Lower leg skin (tissue), 3 donors: ENCODE data around the gene SLC9A6.

ENCODE experiments used
- POLR2A ChIP-seq, 2 donors: fragments of 450-650 bp; IDR thresholded peaks; one replicate each; pipeline ENCODE4 v1.6.1; 2016 to 2017; ENCODE audit warnings: antibody characterized with exemption in 2 of 2, mild to moderate bottlenecking in 1 of 2, moderate library complexity in 1 of 2
- TF ChIP-seq, protein P1 (sequence below), 3 donors: fragments of 450-650 bp; IDR thresholded peaks; one replicate each; pipeline ENCODE4 v1.5.1; 2016; ENCODE audit warnings: antibody characterized with exemption in 3 of 3, mild to moderate bottlenecking in 3 of 3, moderate library complexity in 2 of 3

DNA sequence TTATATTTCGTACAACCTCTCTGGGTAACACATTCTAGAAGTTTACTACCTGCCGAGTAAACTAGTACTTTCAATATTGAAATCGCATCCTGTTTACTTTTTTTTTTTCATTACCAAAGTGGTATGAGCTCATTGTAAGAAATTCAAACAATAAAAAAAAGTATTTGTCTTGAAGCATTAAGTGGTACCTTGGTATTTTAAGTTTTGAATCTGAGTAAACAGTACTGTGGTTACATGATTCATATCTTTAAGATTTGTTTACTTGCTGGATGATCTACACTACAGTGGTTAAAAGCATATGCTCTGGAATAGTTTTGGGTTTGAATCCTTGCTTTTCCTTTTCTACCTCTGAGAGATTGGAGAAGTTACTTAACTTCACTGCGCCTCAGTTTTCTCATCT is 7.6 kb upstream of the SLC9A6 start:
- TF ChIP-seq, protein P1, sequence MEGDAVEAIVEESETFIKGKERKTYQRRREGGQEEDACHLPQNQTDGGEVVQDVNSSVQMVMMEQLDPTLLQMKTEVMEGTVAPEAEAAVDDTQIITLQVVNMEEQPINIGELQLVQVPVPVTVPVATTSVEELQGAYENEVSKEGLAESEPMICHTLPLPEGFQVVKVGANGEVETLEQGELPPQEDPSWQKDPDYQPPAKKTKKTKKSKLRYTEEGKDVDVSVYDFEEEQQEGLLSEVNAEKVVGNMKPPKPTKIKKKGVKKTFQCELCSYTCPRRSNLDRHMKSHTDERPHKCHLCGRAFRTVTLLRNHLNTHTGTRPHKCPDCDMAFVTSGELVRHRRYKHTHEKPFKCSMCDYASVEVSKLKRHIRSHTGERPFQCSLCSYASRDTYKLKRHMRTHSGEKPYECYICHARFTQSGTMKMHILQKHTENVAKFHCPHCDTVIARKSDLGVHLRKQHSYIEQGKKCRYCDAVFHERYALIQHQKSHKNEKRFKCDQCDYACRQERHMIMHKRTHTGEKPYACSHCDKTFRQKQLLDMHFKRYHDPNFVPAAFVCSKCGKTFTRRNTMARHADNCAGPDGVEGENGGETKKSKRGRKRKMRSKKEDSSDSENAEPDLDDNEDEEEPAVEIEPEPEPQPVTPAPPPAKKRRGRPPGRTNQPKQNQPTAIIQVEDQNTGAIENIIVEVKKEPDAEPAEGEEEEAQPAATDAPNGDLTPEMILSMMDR (IDR thresholded peaks at IDR 0.05), result no peak
- TF ChIP-seq POLR2A (IDR thresholded peaks at IDR 0.05), result no peak
